ENCODE data around the gene KRTAP6-2. TPM values are rescaled to one million over a fixed set of nuclear protein-coding genes. Genes with fewer than 3 reads are reported as not detected.

The KRTAP6-2 gene
- total and polyA plus RNA-seq, 5 donors = not detected

DNA sequence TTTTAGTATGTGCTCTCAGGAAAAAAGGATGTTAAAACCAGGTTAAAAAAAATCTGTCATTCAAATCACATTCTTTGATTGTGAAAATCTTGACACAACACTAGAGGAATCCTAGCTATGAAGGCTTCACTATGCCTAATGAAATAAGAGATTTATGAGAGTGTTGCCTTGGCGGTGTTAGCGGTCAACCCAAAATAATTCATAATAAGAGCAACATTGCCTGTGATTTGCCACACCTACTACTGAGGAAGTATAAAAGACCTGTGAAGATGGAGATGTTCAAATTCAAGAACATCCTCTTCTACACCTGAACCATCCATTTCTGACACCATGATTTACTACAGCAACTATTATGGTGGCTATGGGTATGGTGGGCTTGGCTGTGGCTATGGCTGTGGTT is 17.4 kb upstream of the KRTAP6-2 start, which contains the start of gene KRTAP20-1:
KRTAP20-1 (plus strand) TSS at position 301 of the 400 bp plus-strand sequence; CDS start at position 331, 30 bp downstream.
- Histone ChIP-seq H3K27ac (ENCODE audit: low read length) (no peak within 1 kb of the TSS), H3K4me3 (ENCODE audit: low read length) (no peak within 1 kb of the TSS), H3K9me3 (ENCODE audit: control insufficient read depth, low read length) (no peaks in the 10 kb centered on the region), H3K27me3 (ENCODE audit: control insufficient read depth, insufficient read depth) (no peaks in the 10 kb centered on the region), H3K4me1 (ENCODE audit: control insufficient read depth, insufficient read depth, low read length) (no peaks in the 10 kb centered on the region)
- intact Hi-C loops (cut with DNase I) = no loop called here
- WGBS = 94% methylated on average over 2 of the region's 2 CpGs
- DNase-seq = no peak
- ATAC-seq = no peak

- ATAC-seq = no peak
Observed at GRCh38 chr21:30615199-30615598, 16.5 kb upstream of the KRTAP6-2 start.

GRCh38 chr21:30613836-30614235 is 15.1 kb upstream of the KRTAP6-2 start, which contains the start of gene KRTAP6-1:
TSS of gene KRTAP6-1 (minus strand) at chr21:30613930. CDS start at chr21:30613904, 26 bp downstream.
- Histone ChIP-seq H3K9me3 (ENCODE audit: control insufficient read depth, low read length) (no peaks in the 10 kb centered on the region), H3K27me3 (ENCODE audit: control insufficient read depth, insufficient read depth) (no peaks in the 10 kb centered on the region), H3K4me3 (ENCODE audit: low read length) (no peak within 1 kb of the TSS), H3K4me1 (ENCODE audit: control insufficient read depth, insufficient read depth, low read length) (no peaks in the 10 kb centered on the region), H3K27ac (ENCODE audit: low read length) (no peak within 1 kb of the TSS)
- WGBS = 69% methylated on average over 2 of the region's 2 CpGs
- ATAC-seq = no peak
- DNase-seq = no peak
- intact Hi-C loops (cut with DNase I) = no loop called here

More at GRCh38 chr21:30615199-30615598, 16.5 kb upstream of the KRTAP6-2 start:
- Histone ChIP-seq H3K27me3 (ENCODE audit: control insufficient read depth, insufficient read depth) (no peaks in the 10 kb centered on the region), H3K4me1 (ENCODE audit: control insufficient read depth, insufficient read depth, low read length) (no peaks in the 10 kb centered on the region), H3K9me3 (ENCODE audit: control insufficient read depth, low read length) (no peaks in the 10 kb centered on the region), H3K27ac (ENCODE audit: low read length) (no peak overlapping the region), H3K4me3 (ENCODE audit: low read length) (no peak overlapping the region)
- no peak for DNase-seq
- intact Hi-C loops (cut with DNase I) = no loop called here

- Histone ChIP-seq H3K4me1 (ENCODE audit: control insufficient read depth, insufficient read depth, low read length) (no peaks in the 10 kb centered on the region), H3K27ac (ENCODE audit: low read length) (no peak overlapping the region), H3K9me3 (ENCODE audit: control insufficient read depth, low read length) (no peaks in the 10 kb centered on the region), H3K27me3 (ENCODE audit: control insufficient read depth, insufficient read depth) (no peaks in the 10 kb centered on the region), H3K4me3 (ENCODE audit: low read length) (no peak overlapping the region)
- WGBS = 76% methylated on average over 2 of the region's 2 CpGs
- intact Hi-C loops (cut with DNase I) = no loop called here
- no peak for ATAC-seq
- no peak for DNase-seq
Observed at GRCh38 chr21:30612132-30612531, 13.4 kb upstream of the KRTAP6-2 start.

DNA sequence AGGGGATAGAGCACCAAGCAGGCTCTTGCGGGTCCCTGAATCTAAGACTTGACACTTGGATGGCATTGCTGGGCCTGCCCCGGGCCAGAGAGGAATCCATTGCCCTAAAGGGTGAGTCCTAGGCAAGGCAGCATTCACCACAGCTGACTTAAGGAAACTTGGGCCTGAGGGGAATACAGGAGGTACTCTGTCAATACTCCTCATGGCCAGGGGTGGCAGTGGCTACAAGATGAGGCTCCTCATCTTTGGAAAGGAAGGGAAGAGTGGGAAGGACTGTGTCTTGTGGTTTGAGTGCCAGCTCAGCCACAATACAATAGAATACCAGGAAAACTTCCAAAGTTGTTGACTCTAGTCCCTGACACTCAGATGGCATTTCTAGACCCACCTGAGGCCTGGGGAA is 7.3 kb upstream of the KRTAP6-2 start:
- Histone ChIP-seq H3K4me3 (ENCODE audit: low read length) (no peak overlapping the region), H3K4me1 (ENCODE audit: control insufficient read depth, insufficient read depth, low read length) (no peaks in the 10 kb centered on the region), H3K9me3 (ENCODE audit: control insufficient read depth, low read length) (no peaks in the 10 kb centered on the region), H3K27me3 (ENCODE audit: control insufficient read depth, insufficient read depth) (no peaks in the 10 kb centered on the region), H3K27ac (ENCODE audit: low read length) (no peak overlapping the region)
- no peak for ATAC-seq
- intact Hi-C loops (cut with DNase I) = no loop called here
- no peak for DNase-seq
- WGBS = 89% methylated on average over 2 of the region's 2 CpGs

DNA sequence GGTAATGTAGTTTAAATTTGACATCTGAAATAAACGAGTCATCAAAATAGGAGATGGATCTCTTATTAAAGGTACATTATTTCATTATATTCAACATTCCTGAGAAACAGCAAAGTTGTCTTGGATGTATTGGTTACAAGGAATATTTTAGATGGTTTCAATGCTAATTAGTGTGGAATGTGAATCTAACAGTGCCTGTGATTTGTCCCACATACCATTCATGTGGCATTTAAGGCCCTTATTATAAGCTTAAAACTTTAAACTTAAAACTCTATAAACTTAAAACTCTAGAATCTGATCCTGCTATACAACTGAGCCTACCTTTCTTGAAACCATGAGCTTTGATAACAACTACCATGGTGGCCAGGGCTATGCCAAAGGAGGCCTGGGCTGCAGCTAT is 2.1 kb upstream of the KRTAP6-2 start, which contains the start of gene KRTAP22-1:
KRTAP22-1 (plus strand) TSS at position 301 of the 400 bp plus-strand sequence.
- WGBS = 39% methylated on average over 1 of the region's 1 CpG
- Histone ChIP-seq H3K27me3 (ENCODE audit: control insufficient read depth, insufficient read depth) (no peaks in the 10 kb centered on the region), H3K4me3 (ENCODE audit: low read length) (no peak within 1 kb of the TSS), H3K9me3 (ENCODE audit: control insufficient read depth, low read length) (no peaks in the 10 kb centered on the region), H3K4me1 (ENCODE audit: control insufficient read depth, insufficient read depth, low read length) (no peaks in the 10 kb centered on the region), H3K27ac (ENCODE audit: low read length) (no peak within 1 kb of the TSS)
- ATAC-seq (no peak), DNase-seq (no peak)
- intact Hi-C loops (cut with DNase I) = no loop called here

DNA sequence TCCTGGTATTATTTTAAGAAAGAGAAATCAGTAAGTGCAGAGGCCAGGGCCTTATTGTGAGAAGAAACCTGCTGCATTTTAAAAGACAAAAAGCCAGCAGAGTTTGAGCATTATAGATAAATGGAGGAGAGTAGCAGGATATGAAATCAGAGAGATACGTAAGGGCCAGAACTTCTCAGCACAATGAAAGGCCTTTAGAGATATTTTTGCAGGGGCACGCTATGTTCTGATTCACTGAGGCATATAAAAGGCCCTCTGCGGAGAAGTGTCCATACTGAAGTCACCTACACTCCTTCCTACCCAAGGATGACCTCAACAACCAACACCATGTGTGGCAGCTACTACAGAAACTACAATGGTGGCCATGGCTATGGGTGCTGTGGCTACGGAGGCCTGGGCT is 6.6 kb downstream of the KRTAP6-2 start, which contains the start of gene KRTAP6-3:
KRTAP6-3 (plus strand) TSS at position 301 of the 400 bp plus-strand sequence; CDS start at position 307, 6 bp downstream.
- intact Hi-C loops (cut with DNase I) = no loop called here
- H3K4me1 ChIP-seq (ENCODE audit: control insufficient read depth, insufficient read depth, low read length) = no peaks in the 10 kb centered on the region
- DNase-seq (no peak), ATAC-seq (no peak)
- no peaks in the 10 kb centered on the region for H3K27me3 ChIP-seq (ENCODE audit: control insufficient read depth, insufficient read depth)
- H3K9me3 ChIP-seq (ENCODE audit: control insufficient read depth, low read length) = no peaks in the 10 kb centered on the region
- no peak within 1 kb of the TSS for H3K4me3 ChIP-seq (ENCODE audit: low read length)
- no peak within 1 kb of the TSS for H3K27ac ChIP-seq (ENCODE audit: low read length)
- 90% methylated on average over 4 of the region's 4 CpGs for WGBS

DNA sequence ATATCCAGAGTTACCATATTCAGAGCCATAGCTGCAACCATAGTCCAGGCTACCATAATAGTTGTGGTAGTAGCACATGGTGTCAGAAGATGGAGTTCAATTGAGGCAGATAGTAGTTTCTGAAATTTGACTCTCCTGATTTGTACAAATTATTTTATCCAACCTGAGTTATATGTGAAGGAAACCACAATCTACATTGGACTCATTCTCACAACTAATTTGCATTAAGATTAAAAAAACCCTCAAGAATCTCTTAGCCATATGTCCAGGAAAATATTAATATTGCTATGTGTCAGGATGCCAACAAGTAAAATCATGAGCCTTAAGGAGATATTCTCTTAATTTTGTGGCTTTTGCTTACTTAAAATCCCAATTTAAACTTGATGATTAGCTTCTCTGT is 8.4 kb downstream of the KRTAP6-2 start, which contains the start of gene KRTAP22-2:
KRTAP22-2 (minus strand) TSS at position 101 of the 400 bp plus-strand sequence.
- intact Hi-C loops (cut with DNase I) = no loop called here
- no peak for ATAC-seq

GRCh38 chr21:30582870-30583269 is 15.8 kb downstream of the KRTAP6-2 start:
- no peaks in the 10 kb centered on the region for H3K9me3 ChIP-seq (ENCODE audit: control insufficient read depth, low read length)
- 55% methylated on average over 1 of the region's 1 CpG for WGBS
- H3K27me3 ChIP-seq (ENCODE audit: control insufficient read depth, insufficient read depth) = no peaks in the 10 kb centered on the region
- ATAC-seq (no peak), DNase-seq (no peak)
- H3K27ac ChIP-seq (ENCODE audit: low read length) = no peak overlapping the region
- no peaks in the 10 kb centered on the region for H3K4me1 ChIP-seq (ENCODE audit: control insufficient read depth, insufficient read depth, low read length)
- intact Hi-C loops (cut with DNase I) = no loop called here
- H3K4me3 ChIP-seq (ENCODE audit: low read length) = no peak overlapping the region

More for the DNA sequence above, 8.4 kb downstream of the KRTAP6-2 start, which contains the start of gene KRTAP22-2:
- no peaks in the 10 kb centered on the region for H3K4me1 ChIP-seq (ENCODE audit: control insufficient read depth, insufficient read depth, low read length)
- H3K27me3 ChIP-seq (ENCODE audit: control insufficient read depth, insufficient read depth) = no peaks in the 10 kb centered on the region
- no peak within 1 kb of the TSS for H3K27ac ChIP-seq (ENCODE audit: low read length)
- no peaks in the 10 kb centered on the region for H3K9me3 ChIP-seq (ENCODE audit: control insufficient read depth, low read length)
- H3K4me3 ChIP-seq (ENCODE audit: low read length) = no peak within 1 kb of the TSS
- DNase-seq = no peak

DNA sequence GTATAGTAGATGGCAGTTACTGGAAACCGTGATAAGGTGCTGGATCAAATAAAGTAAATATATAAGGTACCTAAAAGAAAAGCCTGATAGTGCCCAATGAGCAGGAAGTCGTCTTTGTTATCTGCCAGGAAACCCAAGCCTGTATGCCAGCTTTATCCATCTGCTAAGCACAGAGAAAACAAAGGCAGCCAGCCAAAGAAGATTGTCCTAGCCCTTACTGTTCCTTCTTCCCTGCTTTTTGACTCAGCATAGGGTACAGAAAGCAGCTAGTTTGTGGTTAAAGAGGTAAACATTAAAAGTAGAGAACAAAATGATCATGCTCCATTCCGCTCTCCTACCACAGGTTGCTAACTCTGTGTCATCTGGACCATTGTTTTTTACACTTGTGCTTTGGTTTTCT is 18.6 kb downstream of the KRTAP6-2 start:
- 53% methylated on average over 3 of the region's 3 CpGs for WGBS
- no peak overlapping the region for H3K27ac ChIP-seq (ENCODE audit: low read length)
- H3K4me1 ChIP-seq (ENCODE audit: control insufficient read depth, insufficient read depth, low read length) = no peaks in the 10 kb centered on the region
- ATAC-seq (no peak), DNase-seq (no peak)
- no peaks in the 10 kb centered on the region for H3K27me3 ChIP-seq (ENCODE audit: control insufficient read depth, insufficient read depth)
- intact Hi-C loops (cut with DNase I) = no loop called here
- no peak overlapping the region for H3K4me3 ChIP-seq (ENCODE audit: low read length)
- no peaks in the 10 kb centered on the region for H3K9me3 ChIP-seq (ENCODE audit: control insufficient read depth, low read length)

DNA sequence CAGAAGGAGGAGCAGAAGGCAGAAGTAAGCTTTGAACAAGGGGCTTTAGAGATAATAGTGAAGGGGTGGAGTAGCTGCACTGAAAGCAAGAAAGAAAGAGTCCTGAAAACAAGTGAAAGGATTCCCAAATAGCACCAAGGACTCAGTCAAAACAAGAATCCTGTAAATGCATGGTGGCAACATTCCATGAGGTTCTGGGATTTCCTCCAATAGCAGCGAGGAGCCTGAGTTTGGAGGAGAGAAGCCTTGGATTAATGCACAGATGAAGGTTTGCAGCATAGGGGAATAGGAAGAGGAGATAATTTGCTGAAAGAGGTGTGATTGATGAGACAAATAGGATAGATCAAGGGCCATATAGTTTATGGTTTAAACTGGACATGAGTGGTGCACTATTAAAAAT is 19.4 kb downstream of the KRTAP6-2 start:
- Histone ChIP-seq H3K4me3 (ENCODE audit: low read length) (no peak overlapping the region), H3K4me1 (ENCODE audit: control insufficient read depth, insufficient read depth, low read length) (no peaks in the 10 kb centered on the region), H3K9me3 (ENCODE audit: control insufficient read depth, low read length) (no peaks in the 10 kb centered on the region), H3K27me3 (ENCODE audit: control insufficient read depth, insufficient read depth) (no peaks in the 10 kb centered on the region), H3K27ac (ENCODE audit: low read length) (no peak overlapping the region)
- WGBS = 24% methylated on average over 1 of the region's 1 CpG
- no peak for DNase-seq
- intact Hi-C loops (cut with DNase I) = no loop called here
- ATAC-seq = no peak

GRCh38 chr21:30577766-30578165 is 20.9 kb downstream of the KRTAP6-2 start:
- H3K27ac ChIP-seq (ENCODE audit: low read length) = no peak overlapping the region
- ATAC-seq (no peak), DNase-seq (no peak)
- H3K4me3 ChIP-seq (ENCODE audit: low read length) = no peak overlapping the region
- H3K4me1 ChIP-seq (ENCODE audit: control insufficient read depth, insufficient read depth, low read length) = no peaks in the 10 kb centered on the region
- intact Hi-C loops (cut with DNase I) = no loop called here
- H3K27me3 ChIP-seq (ENCODE audit: control insufficient read depth, insufficient read depth) = no peaks in the 10 kb centered on the region
- H3K9me3 ChIP-seq (ENCODE audit: control insufficient read depth, low read length) = no peaks in the 10 kb centered on the region
